ENCODE results near the gene FSIP2.

GRCh38 chr2:185738679-185739472 lies at the start of gene FSIP2:
- TF ChIP-seq CTCF (IDR thresholded peaks at IDR 0.05) = peak; percentile 18 to 69 (median 52)
- no peak for TF ChIP-seq POLR2A (IDR thresholded peaks at IDR 0.05)
